GM19023 (cell line): ENCODE measurements around the gene RGL1.
A peak's percentile ranks its signal among the peaks of the same experiment; 100 is the strongest.

ENCODE experiments used
- ATAC-seq: cut with Tn5 transposase; IDR thresholded peaks from one replicate; pipeline ENCODE4 v1.9.1; 2021; ENCODE audit warnings: mild to moderate bottlenecking, moderate library complexity; ENCODE audit not compliant: unreplicated experiment

Gene RGL1

GRCh38 chr1:183817576-183818288 is 12.8 kb downstream of the RGL1 start:
- no peak for ATAC-seq

GRCh38 chr1:183819059-183819458 is 14.1 kb downstream of the RGL1 start:
- no peak for ATAC-seq

GRCh38 chr1:183821309-183821888 is 16.5 kb downstream of the RGL1 start:
- ATAC-seq = no peak

GRCh38 chr1:183821889-183822611 is 17.1 kb downstream of the RGL1 start:
- no peak for ATAC-seq

GRCh38 chr1:183824291-183824690 is 19.4 kb downstream of the RGL1 start:
- no peak for ATAC-seq

GRCh38 chr1:183827801-183828200 is 22.9 kb downstream of the RGL1 start:
- ATAC-seq = no peak

GRCh38 chr1:183830389-183830788 is 25.5 kb downstream of the RGL1 start:
- ATAC-seq = no peak

GRCh38 chr1:183831311-183831710 is 26.4 kb downstream of the RGL1 start:
- ATAC-seq = no peak

- ATAC-seq = no peak
These were observed 27.5 kb downstream of the RGL1 start for GRCh38 chr1:183832459-183832858.

- ATAC-seq = no peak
These were observed 29.6 kb downstream of the RGL1 start for GRCh38 chr1:183834568-183834967.

GRCh38 chr1:183836598-183836997 is 31.7 kb downstream of the RGL1 start:
- ATAC-seq = no peak

- ATAC-seq = no peak
These were observed 32.1 kb downstream of the RGL1 start for GRCh38 chr1:183837062-183837461.

- no peak for ATAC-seq
These were observed 33.3 kb downstream of the RGL1 start for GRCh38 chr1:183838221-183838620.

GRCh38 chr1:183840140-183840539 is 35.2 kb downstream of the RGL1 start:
- ATAC-seq = no peak

- no peak for ATAC-seq
These were observed 36.6 kb downstream of the RGL1 start for GRCh38 chr1:183841550-183841949.

GRCh38 chr1:183841950-183842794 is 37.3 kb downstream of the RGL1 start:
- peak; percentile 85 for ATAC-seq

GRCh38 chr1:183842795-183843144 is 37.9 kb downstream of the RGL1 start:
- peak; percentile 42 for ATAC-seq

- no peak for ATAC-seq
These were observed 39.9 kb downstream of the RGL1 start for GRCh38 chr1:183844806-183845205.

- no peak for ATAC-seq
These were observed 40.8 kb downstream of the RGL1 start for GRCh38 chr1:183845681-183846080.

- ATAC-seq = no peak
These were observed 42.7 kb downstream of the RGL1 start for GRCh38 chr1:183847641-183848040.

GRCh38 chr1:183850852-183851251 is 45.9 kb downstream of the RGL1 start:
- no peak for ATAC-seq
